ENCODE measurements around the gene HMGB3.

Gene HMGB3

DNA sequence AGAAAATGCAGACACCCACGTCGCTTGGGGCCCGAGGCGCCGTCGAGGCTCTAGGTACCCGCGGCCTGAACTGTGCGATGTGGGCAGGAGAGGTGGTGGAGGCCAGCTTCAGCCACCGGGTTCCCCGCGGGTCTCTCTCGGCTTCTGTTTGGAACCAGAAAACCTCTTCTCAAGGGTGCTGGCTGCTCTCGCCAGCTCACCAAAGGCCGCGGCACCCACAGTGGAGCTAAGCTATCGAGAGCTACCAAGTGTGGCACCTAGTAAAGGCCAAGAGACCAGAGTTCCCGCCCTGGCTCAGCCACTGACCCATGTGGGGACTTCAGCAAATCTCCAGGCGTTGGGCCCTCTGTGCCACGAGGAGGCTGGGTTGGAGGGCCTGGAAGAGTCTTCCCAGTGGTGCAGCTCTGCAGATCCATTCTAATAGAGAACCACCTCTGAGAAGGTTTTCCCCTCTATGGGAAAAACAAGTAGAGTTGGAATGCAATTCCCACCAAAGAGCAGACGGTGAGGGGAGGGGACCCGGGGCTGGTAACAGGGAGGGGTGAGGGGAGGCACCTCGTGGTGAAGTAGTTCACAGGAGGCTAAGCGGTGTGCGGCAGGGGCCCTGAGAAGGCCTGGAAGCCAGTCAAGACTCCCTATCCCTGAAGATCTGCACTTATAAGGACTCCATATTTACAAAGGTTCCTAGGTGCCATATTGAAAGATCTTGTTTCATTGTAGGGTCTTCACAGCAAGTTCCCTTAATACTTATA lies 5.5 kb upstream of the HMGB3 start:
- TF ChIP-seq, protein P1, sequence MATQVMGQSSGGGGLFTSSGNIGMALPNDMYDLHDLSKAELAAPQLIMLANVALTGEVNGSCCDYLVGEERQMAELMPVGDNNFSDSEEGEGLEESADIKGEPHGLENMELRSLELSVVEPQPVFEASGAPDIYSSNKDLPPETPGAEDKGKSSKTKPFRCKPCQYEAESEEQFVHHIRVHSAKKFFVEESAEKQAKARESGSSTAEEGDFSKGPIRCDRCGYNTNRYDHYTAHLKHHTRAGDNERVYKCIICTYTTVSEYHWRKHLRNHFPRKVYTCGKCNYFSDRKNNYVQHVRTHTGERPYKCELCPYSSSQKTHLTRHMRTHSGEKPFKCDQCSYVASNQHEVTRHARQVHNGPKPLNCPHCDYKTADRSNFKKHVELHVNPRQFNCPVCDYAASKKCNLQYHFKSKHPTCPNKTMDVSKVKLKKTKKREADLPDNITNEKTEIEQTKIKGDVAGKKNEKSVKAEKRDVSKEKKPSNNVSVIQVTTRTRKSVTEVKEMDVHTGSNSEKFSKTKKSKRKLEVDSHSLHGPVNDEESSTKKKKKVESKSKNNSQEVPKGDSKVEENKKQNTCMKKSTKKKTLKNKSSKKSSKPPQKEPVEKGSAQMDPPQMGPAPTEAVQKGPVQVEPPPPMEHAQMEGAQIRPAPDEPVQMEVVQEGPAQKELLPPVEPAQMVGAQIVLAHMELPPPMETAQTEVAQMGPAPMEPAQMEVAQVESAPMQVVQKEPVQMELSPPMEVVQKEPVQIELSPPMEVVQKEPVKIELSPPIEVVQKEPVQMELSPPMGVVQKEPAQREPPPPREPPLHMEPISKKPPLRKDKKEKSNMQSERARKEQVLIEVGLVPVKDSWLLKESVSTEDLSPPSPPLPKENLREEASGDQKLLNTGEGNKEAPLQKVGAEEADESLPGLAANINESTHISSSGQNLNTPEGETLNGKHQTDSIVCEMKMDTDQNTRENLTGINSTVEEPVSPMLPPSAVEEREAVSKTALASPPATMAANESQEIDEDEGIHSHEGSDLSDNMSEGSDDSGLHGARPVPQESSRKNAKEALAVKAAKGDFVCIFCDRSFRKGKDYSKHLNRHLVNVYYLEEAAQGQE (IDR thresholded peaks at IDR 0.05; ENCODE audit: insufficient read depth in 1 of 2, low read depth in 2 of 2, low read length in 2 of 2), result no peak
- TF ChIP-seq FOXP2 (optimal IDR thresholded peaks at IDR 0.05; ENCODE audit: borderline replicate concordance, extremely low read depth, extremely low read length, insufficient read depth), result no peak
- TF ChIP-seq TAF1 (IDR thresholded peaks at IDR 0.05; ENCODE audit: borderline replicate concordance, insufficient read depth, low read length), result no peak
- no peak for TF ChIP-seq SIN3A (IDR thresholded peaks at IDR 0.05; ENCODE audit: borderline replicate concordance, insufficient read depth, low read length)
- TF ChIP-seq POLR2AphosphoS5 (IDR thresholded peaks at IDR 0.05; ENCODE audit: low read depth, low read length), result no peak

DNA sequence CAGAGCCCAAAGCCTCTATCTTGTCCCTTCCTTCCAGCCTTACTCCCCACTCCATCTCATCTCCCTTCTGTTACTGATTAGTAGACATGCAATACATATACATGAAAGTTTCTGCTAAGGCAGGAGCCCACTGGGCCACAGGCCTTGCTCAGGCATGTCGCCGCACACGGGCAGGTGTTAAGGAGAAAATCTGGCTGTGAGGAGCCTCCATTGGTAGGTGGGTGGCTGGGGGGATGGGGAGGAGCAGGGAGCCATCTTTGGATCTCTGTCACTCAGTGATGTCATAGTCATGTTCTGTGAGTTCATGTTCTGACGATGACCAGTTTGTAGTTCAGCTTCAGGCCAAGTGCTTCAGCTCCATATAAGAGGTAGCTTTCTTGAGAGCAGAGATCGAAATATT lies 2.9 kb upstream of the HMGB3 start:
- TF ChIP-seq, protein P1 (IDR thresholded peaks at IDR 0.05; ENCODE audit: insufficient read depth in 1 of 2, low read depth in 2 of 2, low read length in 2 of 2), result no peak
- TF ChIP-seq TAF1 (IDR thresholded peaks at IDR 0.05; ENCODE audit: borderline replicate concordance, insufficient read depth, low read length) (no peak), FOXP2 (optimal IDR thresholded peaks at IDR 0.05; ENCODE audit: borderline replicate concordance, extremely low read depth, extremely low read length, insufficient read depth) (no peak), SIN3A (IDR thresholded peaks at IDR 0.05; ENCODE audit: borderline replicate concordance, insufficient read depth, low read length) (no peak), POLR2AphosphoS5 (IDR thresholded peaks at IDR 0.05; ENCODE audit: low read depth, low read length) (no peak)

DNA sequence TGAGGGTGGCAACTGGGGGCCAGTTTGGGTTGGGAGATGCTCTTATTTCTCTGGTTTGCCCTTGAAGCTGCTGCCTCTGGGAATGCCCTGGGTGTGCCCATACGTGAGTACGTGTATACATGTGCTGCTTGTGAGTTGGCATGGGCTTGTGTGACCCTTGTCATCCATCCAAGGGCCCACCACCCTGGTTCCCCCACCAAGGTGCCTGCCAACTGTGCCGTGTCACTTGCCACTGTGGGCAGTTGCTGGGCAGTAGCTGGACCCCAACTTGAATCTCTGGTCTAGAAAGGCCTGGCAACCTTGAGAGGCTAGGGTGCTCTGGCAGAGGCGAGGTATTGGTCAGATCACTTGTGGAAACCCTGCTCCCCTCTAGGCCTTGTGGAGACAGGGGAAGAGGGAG lies 2.4 kb upstream of the HMGB3 start:
- TF ChIP-seq POLR2AphosphoS5 (IDR thresholded peaks at IDR 0.05; ENCODE audit: low read depth, low read length) (no peak), SIN3A (IDR thresholded peaks at IDR 0.05; ENCODE audit: borderline replicate concordance, insufficient read depth, low read length) (no peak), FOXP2 (optimal IDR thresholded peaks at IDR 0.05; ENCODE audit: borderline replicate concordance, extremely low read depth, extremely low read length, insufficient read depth) (no peak), TAF1 (IDR thresholded peaks at IDR 0.05; ENCODE audit: borderline replicate concordance, insufficient read depth, low read length) (no peak)
- TF ChIP-seq, protein P1 (IDR thresholded peaks at IDR 0.05; ENCODE audit: insufficient read depth in 1 of 2, low read depth in 2 of 2, low read length in 2 of 2), result no peak

DNA sequence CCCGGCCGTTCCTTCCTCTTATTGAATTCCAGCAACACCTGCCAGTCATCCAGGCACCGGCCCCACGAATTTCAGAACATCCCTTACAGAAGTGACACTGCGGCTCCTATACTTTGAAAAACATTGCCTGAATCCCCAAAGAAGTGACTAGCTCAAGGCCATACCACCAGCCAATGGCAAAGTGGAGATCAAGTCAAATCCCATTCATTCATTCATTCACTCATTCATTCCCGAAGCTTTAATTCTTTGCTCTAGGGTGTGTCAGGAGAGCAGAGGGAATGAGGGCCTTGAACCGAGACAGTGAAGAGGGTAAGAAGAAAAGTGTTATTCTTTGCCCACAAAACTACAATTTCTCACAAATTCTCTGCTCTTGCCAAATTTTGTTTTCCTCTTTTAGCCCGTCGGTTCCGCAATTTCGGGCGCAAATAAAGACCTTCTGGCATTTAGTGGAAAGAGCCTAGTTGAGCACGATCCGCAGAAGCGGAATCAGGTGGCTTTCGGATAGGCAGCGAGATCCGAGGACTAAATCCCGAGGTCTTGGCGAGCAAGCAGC lies 824 bp upstream of the HMGB3 start:
- no peak for TF ChIP-seq TAF1 (IDR thresholded peaks at IDR 0.05; ENCODE audit: borderline replicate concordance, insufficient read depth, low read length)
- TF ChIP-seq POLR2AphosphoS5 (IDR thresholded peaks at IDR 0.05; ENCODE audit: low read depth, low read length), result no peak
- TF ChIP-seq, protein P1 (IDR thresholded peaks at IDR 0.05; ENCODE audit: insufficient read depth in 1 of 2, low read depth in 2 of 2, low read length in 2 of 2), result no peak
- no peak for TF ChIP-seq SIN3A (IDR thresholded peaks at IDR 0.05; ENCODE audit: borderline replicate concordance, insufficient read depth, low read length)
- TF ChIP-seq FOXP2 (optimal IDR thresholded peaks at IDR 0.05; ENCODE audit: borderline replicate concordance, extremely low read depth, extremely low read length, insufficient read depth), result no peak
